HCT116 (cell line): ENCODE results near the gene HNRNPH1. TPM values are rescaled to one million over a fixed set of nuclear protein-coding genes. Genes with fewer than 3 reads are reported as not detected.

Source experiments
- ATAC-seq: fragments of 200-7000 bp; cut with Tn5 transposase; 2 replicates; pipeline ENCODE4 v1.9.1; 2020; ENCODE audit warnings: mild to moderate bottlenecking, moderate library complexity
- BruUV-seq: library from RNA; stranded (reverse); fragments of 400-500 nt; replicated peaks from 2 replicates; lab custom pipeline; 2021; lab: Mats Ljungman, UMichigan
- CTCF ChIA-PET: fragments of 300-600 bp; sonication (Branson Sonifier 250); formaldehyde crosslinking; loops from one replicate; lab custom pipeline; 2021; ENCODE audit warnings: antibody characterized with exemption; lab: Charles Lee
- POLR2A ChIA-PET: fragments of 300-600, 350-600 bp; sonication (Branson Sonifier 250); formaldehyde crosslinking; loops from one replicate; lab custom pipeline; 2021; ENCODE audit warnings: antibody characterized with exemption; lab: Charles Lee
- RAD21 ChIA-PET, 2 experiments: fragments of 300-600 bp; sonication (Branson Sonifier 250); formaldehyde crosslinking; loops; one replicate each; lab custom pipeline; 2023; ENCODE audit warnings: low total read pairs in 2 of 2; ENCODE audit not compliant: uncharacterized antibody in 2 of 2, unreplicated experiment in 2 of 2, low non-redundant PET in 1 of 2; lab: Charles Lee
- DNase-seq: peaks from one replicate; pipeline ENCODE4 v3.0.0-alpha.2; 2010; ENCODE audit warnings: low read depth, low spot score
- H2AFZ ChIP-seq: fragments of 200-600 bp; shearing (Covaris generic), sonication (generic); 2 replicates; pipeline ENCODE4 v1.6.1; 2017; ENCODE audit warnings: low read depth, mixed run types, mixed read lengths, antibody characterized with exemption, low read length; ENCODE audit not compliant: poor library complexity, severe bottlenecking
- H3K27ac ChIP-seq: 2 replicates; pipeline ENCODE4 v1.5.1; 2012; ENCODE audit warnings: low read depth, low read length
- H3K27me3 ChIP-seq: fragments of 200-600 bp; sonication (generic); 2 replicates; pipeline ENCODE4 v1.6.1; 2016; ENCODE audit warnings: mixed run types, low read length, mixed read lengths; ENCODE audit not compliant: insufficient read depth
- H3K36me3 ChIP-seq, 2 experiments: fragments of 200-500 bp in 1 of 2; fragments of 200-600 bp in 1 of 2; sonication (Bioruptor generic) in 1 of 2; sonication (generic) in 1 of 2; 2 replicates each; pipeline versions ENCODE4 v1.5.1 to v1.6.1; 2014 to 2016; ENCODE audit warnings: low read length in 2 of 2, inconsistent platforms in 1 of 2, mixed read lengths in 1 of 2, mixed run types in 1 of 2; ENCODE audit not compliant: insufficient read depth in 2 of 2, control insufficient read depth in 1 of 2
- H3K4me1 ChIP-seq, 2 experiments: fragments of 200-600 bp in 1 of 2; sonication (generic) in 1 of 2; 2 replicates each; pipeline versions ENCODE4 v1.5.1 to v1.6.1; 2012 to 2017; ENCODE audit warnings: low read length in 2 of 2, inconsistent platforms in 1 of 2, mild to moderate bottlenecking in 1 of 2, mixed read lengths in 1 of 2, mixed run types in 1 of 2, moderate library complexity in 1 of 2; ENCODE audit not compliant: insufficient read depth in 2 of 2, control insufficient read depth in 1 of 2
- H3K4me2 ChIP-seq: fragments of 200-600 bp; sonication (generic); 2 replicates; pipeline ENCODE4 v1.6.1; 2017; ENCODE audit warnings: mixed run types, low read length, mixed read lengths
- H3K4me3 ChIP-seq, 2 experiments: fragments of 200-600 bp in 1 of 2; sonication (generic) in 1 of 2; replicated peaks in 1 of 2; 2 replicates each; pipeline ENCODE4 v1.5.1; 2011 to 2016; ENCODE audit warnings: low read length in 2 of 2, control low read depth in 1 of 2, low read depth in 1 of 2, mild to moderate bottlenecking in 1 of 2, mixed read lengths in 1 of 2, mixed run types in 1 of 2
- H3K79me2 ChIP-seq: fragments of 200-600 bp; sonication (generic); 2 replicates; pipeline ENCODE4 v1.6.1; 2017; ENCODE audit warnings: mild to moderate bottlenecking, mixed run types, low read length, moderate library complexity, mixed read lengths; ENCODE audit not compliant: insufficient read depth
- H3K9ac ChIP-seq: fragments of 200-600 bp; sonication (generic); 2 replicates; pipeline ENCODE4 v1.6.1; 2016; ENCODE audit warnings: low read length, mixed read lengths
- H3K9me2 ChIP-seq: fragments of 200-600 bp; sonication (generic), shearing (Covaris generic); 2 replicates; pipeline ENCODE4 v1.6.1; 2017; ENCODE audit warnings: mixed run types, mild to moderate bottlenecking, moderate library complexity; ENCODE audit not compliant: insufficient read depth
- H3K9me3 ChIP-seq, 2 experiments: fragments of 200-500 bp in 1 of 2; fragments of 200-600 bp in 1 of 2; sonication (Bioruptor generic) in 1 of 2; sonication (generic) in 1 of 2; 2 replicates each; pipeline ENCODE4 v1.6.1; 2014 to 2017; ENCODE audit warnings: low read length in 2 of 2, mixed read lengths in 2 of 2, inconsistent platforms in 1 of 2, low read depth in 1 of 2, mild to moderate bottlenecking in 1 of 2, mixed run types in 1 of 2, moderate library complexity in 1 of 2; ENCODE audit not compliant: control insufficient read depth in 1 of 2, insufficient read depth in 1 of 2
- H4K20me1 ChIP-seq: fragments of 200-600 bp; sonication (generic), shearing (Covaris generic); 2 replicates; pipeline ENCODE4 v1.6.1; 2017; ENCODE audit warnings: mixed run types, mild to moderate bottlenecking, moderate library complexity; ENCODE audit not compliant: insufficient read depth
- EZH2 ChIP-seq: fragments of 200-600 bp; sonication (generic); IDR thresholded peaks from 2 replicates; pipeline ENCODE4 v1.6.1; 2017; ENCODE audit warnings: antibody characterized with exemption, mixed run types
- JUND ChIP-seq: IDR thresholded peaks from 2 replicates; pipeline ENCODE4 v1.6.1; 2012
- POLR2A ChIP-seq: IDR thresholded peaks from 2 replicates; pipeline ENCODE4 v1.7.0; 2011; ENCODE audit warnings: borderline replicate concordance; ENCODE audit not compliant: insufficient read depth, insufficient read length; ENCODE audit errors: extremely low read depth
- RAD21 ChIP-seq: IDR thresholded peaks from 2 replicates; pipeline ENCODE4 v1.6.1; 2012; ENCODE audit warnings: low read depth, mild to moderate bottlenecking
- REST ChIP-seq: IDR thresholded peaks from 2 replicates; pipeline ENCODE4 v1.6.1; 2012; ENCODE audit warnings: low read depth
- SIN3A ChIP-seq: IDR thresholded peaks from 2 replicates; pipeline ENCODE4 v1.6.1; 2012; ENCODE audit warnings: low read depth
- ZBTB33 ChIP-seq: IDR thresholded peaks from 2 replicates; pipeline ENCODE4 v1.6.1; 2011; ENCODE audit warnings: mild to moderate bottlenecking, low read length, moderate library complexity; ENCODE audit not compliant: insufficient replicate concordance; ENCODE audit errors: extremely low read depth
- ZNF274 ChIP-seq: fragments of 200-500 bp; sonication (Bioruptor generic); IDR thresholded peaks from 2 replicates; pipeline ENCODE4 v1.6.1; 2014; ENCODE audit warnings: mild to moderate bottlenecking, low read depth, low read length, inconsistent platforms
- intact Hi-C: fragments of 100-400 bp; cut with micrococcal nuclease; formaldehyde crosslinking; loops from 2 replicates; pipeline ENCODE4 v1.10.0; 2022
- total RNA-seq: library from RNA; stranded (reverse); gene quantifications from one replicate; pipeline ENCODE4 v1.2.1, GENCODE V29; 2021; ENCODE audit not compliant: unreplicated experiment
- TF ChIP-seq, protein P1 (sequence below), 3 experiments: fragments of 200-600 bp in 1 of 3; sonication (generic) in 1 of 3; IDR thresholded peaks in 2 of 3; conservative IDR thresholded peaks in 1 of 3; 2 replicates each; pipeline ENCODE4 v1.5.1; 2012 to 2017; ENCODE audit warnings: low read depth in 2 of 3, low read length in 2 of 3, antibody characterized with exemption in 1 of 3, borderline replicate concordance in 1 of 3, control low read depth in 1 of 3, mild to moderate bottlenecking in 1 of 3, mixed read lengths in 1 of 3, mixed run types in 1 of 3, moderate library complexity in 1 of 3; ENCODE audit not compliant: insufficient read depth in 1 of 3
- TF ChIP-seq, protein P2 (sequence below): IDR thresholded peaks from 2 replicates; pipeline ENCODE4 v1.6.1; 2012

Gene HNRNPH1
- total RNA-seq, 1 experiment from 2014 or later, result 788 TPM

- RAD21 ChIA-PET, result no interaction called here
- BruUV-seq, result no TSS peak
- no peaks in the 10 kb centered on the region for H3K9me3 ChIP-seq
- ATAC-seq, result no peak
- H3K27me3 ChIP-seq, result no peaks in the 10 kb centered on the region
- peaks cover 80 to 92% of the 10 kb centered on the region in 2 experiments for H3K36me3 ChIP-seq
- no peak overlapping the region for H3K4me2 ChIP-seq
- no peaks in the 10 kb centered on the region for H3K9me2 ChIP-seq
- no peak overlapping the region for H2AFZ ChIP-seq
- intact Hi-C loops, result no loop called here
- TF ChIP-seq RAD21 (no peak), EZH2 (no peak), SIN3A (no peak), JUND (no peak), ZNF274 (no peak), POLR2A (no peak), ZBTB33 (no peak), REST (no peak)
- TF ChIP-seq, protein P1, sequence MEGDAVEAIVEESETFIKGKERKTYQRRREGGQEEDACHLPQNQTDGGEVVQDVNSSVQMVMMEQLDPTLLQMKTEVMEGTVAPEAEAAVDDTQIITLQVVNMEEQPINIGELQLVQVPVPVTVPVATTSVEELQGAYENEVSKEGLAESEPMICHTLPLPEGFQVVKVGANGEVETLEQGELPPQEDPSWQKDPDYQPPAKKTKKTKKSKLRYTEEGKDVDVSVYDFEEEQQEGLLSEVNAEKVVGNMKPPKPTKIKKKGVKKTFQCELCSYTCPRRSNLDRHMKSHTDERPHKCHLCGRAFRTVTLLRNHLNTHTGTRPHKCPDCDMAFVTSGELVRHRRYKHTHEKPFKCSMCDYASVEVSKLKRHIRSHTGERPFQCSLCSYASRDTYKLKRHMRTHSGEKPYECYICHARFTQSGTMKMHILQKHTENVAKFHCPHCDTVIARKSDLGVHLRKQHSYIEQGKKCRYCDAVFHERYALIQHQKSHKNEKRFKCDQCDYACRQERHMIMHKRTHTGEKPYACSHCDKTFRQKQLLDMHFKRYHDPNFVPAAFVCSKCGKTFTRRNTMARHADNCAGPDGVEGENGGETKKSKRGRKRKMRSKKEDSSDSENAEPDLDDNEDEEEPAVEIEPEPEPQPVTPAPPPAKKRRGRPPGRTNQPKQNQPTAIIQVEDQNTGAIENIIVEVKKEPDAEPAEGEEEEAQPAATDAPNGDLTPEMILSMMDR (IDR thresholded peaks at IDR 0.05 in 2 of 3, conservative IDR thresholded peaks at IDR 0.05 in 1 of 3; ENCODE audit: borderline replicate concordance in 1 of 3, insufficient read depth in 1 of 3, low read depth in 2 of 3, low read length in 2 of 3), result no peak
- TF ChIP-seq, protein P2, sequence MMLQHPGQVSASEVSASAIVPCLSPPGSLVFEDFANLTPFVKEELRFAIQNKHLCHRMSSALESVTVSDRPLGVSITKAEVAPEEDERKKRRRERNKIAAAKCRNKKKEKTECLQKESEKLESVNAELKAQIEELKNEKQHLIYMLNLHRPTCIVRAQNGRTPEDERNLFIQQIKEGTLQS, result no peak
- POLR2A ChIA-PET, result no interaction called here
- H3K27ac ChIP-seq, result no peak overlapping the region
- DNase-seq, result no peak
- H4K20me1 ChIP-seq, result peaks cover 92% of the 10 kb centered on the region
- peaks cover 8 to 17% of the 10 kb centered on the region in 2 experiments for H3K4me1 ChIP-seq
- peaks cover 95% of the 10 kb centered on the region for H3K79me2 ChIP-seq
- no peak overlapping the region for H3K9ac ChIP-seq
- CTCF ChIA-PET, result no interaction called here
- no peak overlapping the region for H3K4me3 ChIP-seq
Measured at GRCh38 chr5:179617930-179618329, 5.5 kb downstream of the HNRNPH1 start.
